Non-pigmented ciliary epithelial cell (primary cell): Measurements from ENCODE around the gene ENDOG.
"Not testable (repeated sequence)": the region's sequence is repeated elsewhere in the genome, so short reads cannot be mapped to it uniquely, and the experiment has no call there.

ENCODE experiments used
- DNase-seq: peaks from one replicate; pipeline ENCODE4 v3.0.0-alpha.2; 2010; ENCODE audit warnings: low read depth

The ENDOG gene

GRCh38 chr9:128862401-128862851 lies 44.1 kb downstream of the ENDOG start:
- DNase-seq, result no peak

DNA sequence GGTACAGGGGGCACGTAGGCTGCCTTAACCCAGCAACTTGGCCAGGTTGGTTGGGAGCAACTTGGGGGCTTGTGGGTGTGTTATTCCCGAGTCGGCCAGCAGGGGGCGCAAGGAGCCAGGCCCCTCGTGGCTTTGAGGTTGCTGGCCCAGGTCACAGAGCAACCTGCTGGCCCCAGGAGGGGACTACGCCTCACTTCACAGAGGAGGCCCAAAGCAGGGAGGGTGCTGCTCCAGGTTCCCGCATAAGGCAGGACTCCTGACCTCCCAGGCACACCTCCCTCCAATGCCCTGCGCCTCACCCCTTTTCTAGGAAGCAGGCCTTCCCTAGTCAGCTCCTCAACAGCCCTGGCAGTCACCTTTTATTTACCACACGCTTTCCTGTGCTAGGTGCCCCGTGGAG lies 45.3 kb downstream of the ENDOG start:
- DNase-seq, result no peak

GRCh38 chr9:128870128-128870940 lies 52.0 kb downstream of the ENDOG start:
- no peak for DNase-seq

- DNase-seq, result not testable (repeated sequence)
Observed at GRCh38 chr9:128870941-128871265, 52.6 kb downstream of the ENDOG start.
